CD4-positive, alpha-beta T cell treated with Interleukin-15 for 4 hours (primary cell): ENCODE data around the gene CPAMD8.

Experiments used
- DNase-seq: peaks from one replicate; pipeline ENCODE4 v3.0.0-alpha.2; 2020; ENCODE audit warnings: low spot score

The CPAMD8 gene

GRCh38 chr19:16917401-16917800 is 109.2 kb downstream of the CPAMD8 start:
- DNase-seq = no peak

GRCh38 chr19:16915734-16916133 is 110.9 kb downstream of the CPAMD8 start:
- DNase-seq = no peak

- no peak for DNase-seq
Observed at GRCh38 chr19:16915135-16915534, 111.5 kb downstream of the CPAMD8 start.

GRCh38 chr19:16914421-16914820 is 112.2 kb downstream of the CPAMD8 start:
- no peak for DNase-seq

GRCh38 chr19:16912780-16913179 is 113.8 kb downstream of the CPAMD8 start:
- no peak for DNase-seq

GRCh38 chr19:16911046-16911445 is 115.6 kb downstream of the CPAMD8 start:
- no peak for DNase-seq

GRCh38 chr19:16908759-16909158 is 117.9 kb downstream of the CPAMD8 start:
- no peak for DNase-seq

GRCh38 chr19:16904599-16904998 is 122.0 kb downstream of the CPAMD8 start:
- DNase-seq = no peak

- DNase-seq = no peak
Observed at GRCh38 chr19:16903347-16903746, 123.3 kb downstream of the CPAMD8 start.

GRCh38 chr19:16902545-16902944 is 124.1 kb downstream of the CPAMD8 start:
- no peak for DNase-seq

GRCh38 chr19:16901491-16902175 is 125.0 kb downstream of the CPAMD8 start:
- DNase-seq = no peak

GRCh38 chr19:16899566-16900075 is 127.0 kb downstream of the CPAMD8 start:
- no peak for DNase-seq

GRCh38 chr19:16898361-16899015 is 128.1 kb downstream of the CPAMD8 start:
- no peak for DNase-seq

GRCh38 chr19:16897856-16898161 is 128.8 kb downstream of the CPAMD8 start:
- no peak for DNase-seq

GRCh38 chr19:16897029-16897855 is 129.4 kb downstream of the CPAMD8 start:
- DNase-seq = peak; percentile 66

GRCh38 chr19:16896146-16897028 is 130.2 kb downstream of the CPAMD8 start:
- DNase-seq = no peak

- no peak for DNase-seq
Observed at GRCh38 chr19:16895467-16896145, 131.0 kb downstream of the CPAMD8 start.

GRCh38 chr19:16894080-16894479 is 132.5 kb downstream of the CPAMD8 start:
- no peak for DNase-seq

- DNase-seq = no peak
Observed at GRCh38 chr19:16893686-16893989, 133.0 kb downstream of the CPAMD8 start.

GRCh38 chr19:16892868-16893685 is 133.5 kb downstream of the CPAMD8 start:
- DNase-seq = no peak

GRCh38 chr19:16892436-16892835 is 134.2 kb downstream of the CPAMD8 start:
- DNase-seq = no peak
